Keratinocyte (primary cell): ENCODE measurements around the gene DLAT. TPM values are rescaled to one million over a fixed set of nuclear protein-coding genes. Genes with fewer than 3 reads are reported as not detected.
"Not testable (repeated sequence)": the region's sequence is repeated elsewhere in the genome, so short reads cannot be mapped to it uniquely, and the experiment has no call there.

Source experiments
- DNase-seq: peaks from one replicate; pipeline ENCODE4 v3.0.0-alpha.2; 2011; ENCODE audit warnings: low read depth, missing footprints, low spot score
- FAIRE-seq: peaks from 2 replicates; lab custom pipeline; 2011; peaks lifted over from hg19 to GRCh38; lab: Jason Lieb, UNC
- H2AFZ ChIP-seq: 2 replicates; pipeline ENCODE4 v1.6.0; 2012; ENCODE audit warnings: low read length, control low read depth, inconsistent platforms; ENCODE audit not compliant: control insufficient read depth
- H3K27ac ChIP-seq: 2 replicates; pipeline ENCODE4 v1.5.1; 2011; ENCODE audit warnings: low read length; ENCODE audit not compliant: control insufficient read depth, insufficient read depth
- H3K27me3 ChIP-seq: 3 replicates; pipeline ENCODE4 v1.6.0; 2011; ENCODE audit warnings: low read length; ENCODE audit not compliant: control insufficient read depth, insufficient read depth; ENCODE audit errors: extremely low read depth
- H3K36me3 ChIP-seq, 2 experiments: 2 replicates in 1 of 2; 3 replicates in 1 of 2; pipeline ENCODE4 v1.5.1; 2011; ENCODE audit warnings: low read length in 2 of 2, mild to moderate bottlenecking in 1 of 2; ENCODE audit not compliant: control insufficient read depth in 2 of 2, insufficient read depth in 2 of 2; ENCODE audit errors: extremely low read depth in 1 of 2
- H3K4me1 ChIP-seq: 3 replicates; pipeline ENCODE4 v1.5.1; 2011; ENCODE audit warnings: low read length; ENCODE audit not compliant: control insufficient read depth, insufficient read depth; ENCODE audit errors: extremely low read depth
- H3K4me2 ChIP-seq: 3 replicates; pipeline ENCODE4 v1.6.0; 2011; ENCODE audit warnings: low read depth, low read length; ENCODE audit not compliant: control insufficient read depth, insufficient read depth; ENCODE audit errors: extremely low read depth
- H3K4me3 ChIP-seq, 3 experiments: fragments of 200-600 bp in 1 of 3; sonication (generic) in 1 of 3; 2 replicates in 2 of 3; 3 replicates in 1 of 3; pipeline ENCODE4 v1.5.1; 2011 to 2016; ENCODE audit warnings: low read length in 3 of 3, mild to moderate bottlenecking in 3 of 3, control low read depth in 2 of 3, inconsistent platforms in 1 of 3, low read depth in 1 of 3, mixed read lengths in 1 of 3, mixed run types in 1 of 3, moderate library complexity in 1 of 3; ENCODE audit not compliant: control insufficient read depth in 2 of 3, insufficient read depth in 2 of 3; ENCODE audit errors: extremely low read depth in 1 of 3
- H3K79me2 ChIP-seq: 2 replicates; pipeline ENCODE4 v1.6.0; 2012; ENCODE audit warnings: low read length; ENCODE audit not compliant: control insufficient read depth, insufficient read depth
- H3K9ac ChIP-seq: 3 replicates; pipeline ENCODE4 v1.6.0; 2011; ENCODE audit warnings: low read length; ENCODE audit not compliant: control insufficient read depth, insufficient read depth; ENCODE audit errors: extremely low read depth
- H3K9me1 ChIP-seq: 3 replicates; pipeline ENCODE4 v1.6.0; 2011; ENCODE audit warnings: low read length; ENCODE audit not compliant: control insufficient read depth, insufficient read depth; ENCODE audit errors: extremely low read depth
- H3K9me3 ChIP-seq: 2 replicates; pipeline ENCODE4 v1.5.1; 2012; ENCODE audit warnings: low read depth, low read length; ENCODE audit not compliant: control insufficient read depth
- H4K20me1 ChIP-seq: 3 replicates; pipeline ENCODE4 v1.6.0; 2011; ENCODE audit warnings: low read length; ENCODE audit not compliant: control insufficient read depth, insufficient read depth; ENCODE audit errors: extremely low read depth
- CTCF ChIP-seq, 3 experiments: IDR thresholded peaks in 1 of 3; conservative IDR thresholded peaks in 1 of 3; optimal IDR thresholded peaks in 1 of 3; 2 replicates in 2 of 3; 3 replicates in 1 of 3; pipeline versions ENCODE3 to v1.5.1; 2011; ENCODE audit warnings: low read length in 3 of 3, mild to moderate bottlenecking in 3 of 3, moderate library complexity in 2 of 3, control low read depth in 1 of 3, inconsistent platforms in 1 of 3; ENCODE audit not compliant: insufficient read depth in 2 of 3; ENCODE audit errors: extremely low read depth in 1 of 3
- EZH2 ChIP-seq: IDR thresholded peaks from one replicate; pipeline ENCODE4 v1.6.1; 2012; ENCODE audit warnings: inconsistent platforms, mild to moderate bottlenecking, low read length, moderate library complexity
- dilution Hi-C: fragments of 300-500 bp; cut with MboI; formaldehyde crosslinking; loops from one replicate; pipeline ENCODE4 v1.7.0; 2020; ENCODE audit warnings: low sequenced_read_pairs; ENCODE audit not compliant: extremely low pct_ligation_motif_present
- polyA plus RNA-seq, 5 experiments: library from polyadenylated mRNA; depleted of rRNA in 3 of 5; stranded (reverse) in 3 of 5; stranded (forward) in 1 of 5; unstranded in 1 of 5; fragments of >200 nt; gene quantifications; 1 replicate in 1 of 5; 2 replicates in 3 of 5; 3 replicates in 1 of 5; pipeline versions ENCODE4 v1.2.1 to v1.2.3, GENCODE V29; 2011 to 2012; ENCODE audit warnings: missing spikeins in 2 of 5, low read depth in 1 of 5, low replicate concordance in 1 of 5

DLAT gene
- polyA plus RNA-seq, 1 donor (not counting 4 experiments of a cell fraction or from before 2014, with no cell fraction given) = 41.9 TPM

- H3K9ac ChIP-seq, dilution Hi-C loops, H3K9me3 ChIP-seq, H3K9me1 ChIP-seq, H2AFZ ChIP-seq, H3K79me2 ChIP-seq, DNase-seq, H3K4me2 ChIP-seq, H3K27ac ChIP-seq, H3K4me3 ChIP-seq, H3K27me3 ChIP-seq, FAIRE-seq, H4K20me1 ChIP-seq, H3K4me1 ChIP-seq: not testable (repeated sequence)
- TF ChIP-seq CTCF (optimal IDR thresholded peaks at IDR 0.05 in 1 of 3, IDR thresholded peaks at IDR 0.05 in 1 of 3, conservative IDR thresholded peaks at IDR 0.05 in 1 of 3; ENCODE audit: extremely low read depth in 1 of 3, insufficient read depth in 2 of 3, low read length in 3 of 3) = peak in 1 of 3 experiments; percentile 23
- peaks cover 0 to 10% of the 10 kb centered on the region in 2 experiments for H3K36me3 ChIP-seq
Measured at GRCh38 chr11:111996669-111997068, 28.5 kb upstream of the DLAT start.

- H3K4me2 ChIP-seq = no peak overlapping the region
- FAIRE-seq (no peak), DNase-seq (no peak)
- H4K20me1 ChIP-seq = no peaks in the 10 kb centered on the region
- no peaks in the 10 kb centered on the region for H3K9me3 ChIP-seq
- H3K4me3 ChIP-seq = no peak overlapping the region
- dilution Hi-C loops = no loop called here
- peaks cover 0 to 3% of the 10 kb centered on the region in 2 experiments for H3K36me3 ChIP-seq
- H3K27ac ChIP-seq = no peak overlapping the region
- H3K4me1 ChIP-seq = no peaks in the 10 kb centered on the region
- H3K27me3 ChIP-seq = no peaks in the 10 kb centered on the region
- no peak overlapping the region for H3K9ac ChIP-seq
- TF ChIP-seq CTCF (optimal IDR thresholded peaks at IDR 0.05 in 1 of 3, IDR thresholded peaks at IDR 0.05 in 1 of 3, conservative IDR thresholded peaks at IDR 0.05 in 1 of 3; ENCODE audit: extremely low read depth in 1 of 3, insufficient read depth in 2 of 3, low read length in 3 of 3) = no peak
- no peak for TF ChIP-seq EZH2
- H3K9me1 ChIP-seq = no peaks in the 10 kb centered on the region
- no peak overlapping the region for H2AFZ ChIP-seq
- H3K79me2 ChIP-seq = no peaks in the 10 kb centered on the region
Measured at GRCh38 chr11:111999111-111999510, 26.1 kb upstream of the DLAT start.
